Posterior vena cava (tissue), 2 donors: Measurements from ENCODE around the gene TOMM40. TPM values are rescaled to one million over a fixed set of nuclear protein-coding genes. Genes with fewer than 3 reads are reported as not detected.
"Not testable (repeated sequence)": the region's sequence is repeated elsewhere in the genome, so short reads cannot be mapped to it uniquely, and the experiment has no call there.

Experiments used
- DNase-seq: peaks from one replicate; pipeline ENCODE4 v3.0.0-alpha.2; 2020; ENCODE audit warnings: low spot score
- intact Hi-C, 2 donors: fragments of 100-400 bp; cut with DNase I; formaldehyde crosslinking; loops; one replicate each; pipeline versions ENCODE4 v1.14.1 to v1.14.2; 2022 to 2023
- total RNA-seq, 2 donors: library from RNA; stranded (reverse); fragmentation: NEBNext Ultra II Directional; extraction: Animal tissue kit (Norgen Biotek cat#: 25700); gene quantifications; one replicate each; pipeline ENCODE4 v1.2.1, GENCODE V29; 2021
- donor health status: DM: yes; HTN: yes; CAD: no.
- donor health status: DM: yes; HTN: yes; CAD: no.

The TOMM40 gene
- total RNA-seq, 2 donors from 2014 or later, result 27.8 to 29.9 TPM

GRCh38 chr19:44866664-44867063 lies 24.4 kb upstream of the TOMM40 start:
- intact Hi-C loops, result no loop called here
- DNase-seq, result no peak

GRCh38 chr19:44867578-44867977 lies 23.5 kb upstream of the TOMM40 start:
- no peak for DNase-seq
- intact Hi-C loops, result no loop called here

DNA sequence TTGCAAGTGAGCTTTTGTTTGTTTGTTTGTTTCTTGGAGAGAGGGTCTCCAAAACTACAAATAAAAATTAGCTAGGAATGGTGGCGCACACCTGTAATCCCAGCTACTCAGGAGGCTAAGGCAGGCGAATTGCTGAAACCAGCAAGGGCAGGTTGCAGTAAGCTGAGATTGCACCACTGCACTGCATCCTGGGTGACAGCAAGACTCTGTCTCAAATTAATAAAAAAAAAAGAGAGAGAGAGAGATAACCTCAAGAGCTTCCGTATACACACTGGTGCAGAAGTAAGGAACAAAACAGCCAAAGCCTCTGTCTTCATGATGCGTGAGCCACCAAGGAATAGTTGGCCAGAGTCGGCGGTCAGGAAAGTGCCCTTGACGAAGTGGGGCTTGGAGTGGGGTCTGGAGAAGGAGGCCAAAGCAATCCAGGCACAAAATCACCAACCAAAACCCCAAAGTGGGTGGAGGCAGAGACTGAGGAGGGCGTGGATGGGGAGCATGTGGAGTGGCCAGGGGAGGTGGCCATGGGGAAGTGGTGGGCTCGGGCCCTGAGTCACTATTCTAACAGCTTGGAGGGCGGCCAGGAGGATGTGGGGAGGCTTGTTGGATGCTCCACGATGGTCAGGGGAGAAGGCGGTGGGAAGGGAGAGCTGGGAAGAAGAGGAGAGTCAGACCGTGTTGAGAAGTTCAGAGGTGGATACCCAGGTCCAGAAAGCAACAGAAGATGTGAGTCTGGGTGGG lies 21.2 kb upstream of the TOMM40 start:
- intact Hi-C loops, result no loop called here
- DNase-seq, result peak; percentile 89

DNA sequence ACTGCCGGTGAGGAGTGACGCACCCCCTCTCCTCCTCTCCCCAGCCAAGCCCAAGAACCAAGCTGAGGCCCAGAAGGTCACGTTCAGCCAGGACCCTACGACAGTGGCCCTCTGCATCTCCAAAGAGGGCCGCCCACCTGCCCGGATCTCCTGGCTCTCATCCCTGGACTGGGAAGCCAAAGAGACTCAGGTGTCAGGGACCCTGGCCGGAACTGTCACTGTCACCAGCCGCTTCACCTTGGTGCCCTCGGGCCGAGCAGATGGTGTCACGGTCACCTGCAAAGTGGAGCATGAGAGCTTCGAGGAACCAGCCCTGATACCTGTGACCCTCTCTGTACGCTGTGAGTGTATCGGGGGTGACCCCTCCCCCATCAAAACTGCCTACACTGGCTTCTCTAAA lies 19.2 kb upstream of the TOMM40 start:
- intact Hi-C loops, result no loop called here
- DNase-seq, result no peak

GRCh38 chr19:44872661-44873060 lies 18.4 kb upstream of the TOMM40 start:
- intact Hi-C loops, result no loop called here
- DNase-seq, result no peak

- no peak for DNase-seq
- intact Hi-C loops, result no loop called here
These were observed 16.7 kb upstream of the TOMM40 start for GRCh38 chr19:44874317-44874716.

DNA sequence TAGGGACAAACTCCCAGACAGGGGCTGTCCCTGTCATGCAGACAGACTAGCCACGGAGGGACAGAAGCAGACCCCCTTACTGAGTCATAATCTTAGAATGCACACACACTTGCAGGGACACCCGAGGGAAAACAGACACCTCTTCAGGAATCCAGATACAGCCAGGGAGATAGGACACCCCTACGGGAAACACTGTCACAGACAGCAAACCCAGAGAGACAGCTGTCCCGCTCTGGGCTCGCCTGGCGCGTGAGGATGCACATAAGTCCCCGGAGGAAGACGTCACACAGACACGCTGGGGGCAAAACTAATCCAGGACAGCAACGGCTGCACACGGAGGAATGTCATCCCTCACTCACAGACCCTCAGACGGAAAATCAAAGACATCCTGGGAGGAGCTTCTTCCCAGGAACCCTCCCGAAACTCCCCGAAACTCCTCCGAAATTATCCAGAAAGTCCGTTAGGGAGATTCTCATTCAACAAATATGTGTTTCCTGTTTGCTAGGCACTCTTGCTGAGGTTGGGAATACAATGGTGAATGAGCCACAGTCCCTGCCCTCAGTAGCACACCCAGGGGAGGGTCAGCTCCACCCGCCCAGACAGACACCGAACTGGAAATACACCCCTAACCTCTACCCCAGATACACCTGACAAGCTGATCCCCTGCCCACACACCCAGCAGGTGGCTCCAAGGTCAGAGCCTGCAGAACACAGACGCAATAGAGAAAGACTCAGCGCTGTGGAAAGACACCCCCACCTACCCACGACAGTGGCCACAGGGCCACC lies 15.2 kb upstream of the TOMM40 start:
- intact Hi-C loops, result no loop called here
- DNase-seq, result no peak

DNA sequence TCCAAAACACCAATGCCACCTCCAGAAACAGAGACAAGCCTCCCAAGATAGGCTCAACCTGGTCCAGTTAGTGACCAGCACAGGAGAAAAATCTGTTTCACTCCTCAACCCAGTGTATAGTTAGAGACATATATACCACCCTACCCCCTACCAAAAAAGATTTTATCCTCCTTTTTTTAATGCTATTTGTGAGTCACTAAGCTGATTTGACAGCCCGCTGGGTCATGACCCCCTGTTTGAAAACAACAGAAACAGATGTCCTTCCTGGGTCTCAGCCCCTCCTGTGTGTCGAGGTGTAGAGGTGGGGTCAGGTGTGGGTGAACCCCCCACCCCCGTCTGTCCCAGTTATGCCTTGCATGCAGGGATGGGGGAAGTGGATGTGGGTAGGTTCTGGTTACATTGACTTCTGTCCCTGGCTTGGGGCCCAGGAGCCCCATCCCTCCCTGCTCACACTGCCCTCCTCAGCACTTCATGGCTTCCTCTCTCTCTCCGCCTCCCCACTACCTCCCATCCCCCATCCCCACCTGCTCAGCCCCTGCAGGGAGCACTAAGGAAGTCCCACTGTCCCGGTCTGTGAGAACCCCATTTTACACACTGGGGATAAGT lies 14.0 kb upstream of the TOMM40 start:
- intact Hi-C loops, result no loop called here
- no peak for DNase-seq

DNA sequence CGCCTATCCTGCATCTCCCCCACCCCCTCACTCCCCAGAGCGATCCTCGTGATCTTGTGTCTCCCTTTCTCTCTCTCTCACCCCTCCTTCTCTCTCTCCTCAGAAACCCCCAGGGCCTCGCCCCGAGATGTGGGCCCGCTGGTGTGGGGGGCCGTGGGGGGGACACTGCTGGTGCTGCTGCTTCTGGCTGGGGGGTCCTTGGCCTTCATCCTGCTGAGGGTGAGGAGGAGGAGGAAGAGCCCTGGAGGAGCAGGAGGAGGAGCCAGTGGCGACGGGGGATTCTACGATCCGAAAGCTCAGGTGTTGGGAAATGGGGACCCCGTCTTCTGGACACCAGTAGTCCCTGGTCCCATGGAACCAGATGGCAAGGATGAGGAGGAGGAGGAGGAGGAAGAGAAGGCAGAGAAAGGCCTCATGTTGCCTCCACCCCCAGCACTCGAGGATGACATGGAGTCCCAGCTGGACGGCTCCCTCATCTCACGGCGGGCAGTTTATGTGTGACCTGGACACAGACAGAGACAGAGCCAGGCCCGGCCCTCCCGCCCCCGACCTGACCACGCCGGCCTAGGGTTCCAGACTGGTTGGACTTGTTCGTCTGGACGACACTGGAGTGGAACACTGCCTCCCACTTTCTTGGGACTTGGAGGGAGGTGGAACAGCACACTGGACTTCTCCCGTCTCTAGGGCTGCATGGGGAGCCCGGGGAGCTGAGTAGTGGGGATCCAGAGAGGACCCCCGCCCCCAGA lies 12.8 kb upstream of the TOMM40 start:
- intact Hi-C loops, result no loop called here
- DNase-seq, result no peak

- no peak for DNase-seq
- intact Hi-C loops, result no loop called here
These were observed 11.6 kb upstream of the TOMM40 start for GRCh38 chr19:44879309-44880065.

GRCh38 chr19:44882063-44882462 lies 9.0 kb upstream of the TOMM40 start:
- DNase-seq, result no peak
- intact Hi-C loops, result no loop called here

GRCh38 chr19:44882619-44883397 lies 8.2 kb upstream of the TOMM40 start:
- DNase-seq, intact Hi-C loops: not testable (repeated sequence)

DNA sequence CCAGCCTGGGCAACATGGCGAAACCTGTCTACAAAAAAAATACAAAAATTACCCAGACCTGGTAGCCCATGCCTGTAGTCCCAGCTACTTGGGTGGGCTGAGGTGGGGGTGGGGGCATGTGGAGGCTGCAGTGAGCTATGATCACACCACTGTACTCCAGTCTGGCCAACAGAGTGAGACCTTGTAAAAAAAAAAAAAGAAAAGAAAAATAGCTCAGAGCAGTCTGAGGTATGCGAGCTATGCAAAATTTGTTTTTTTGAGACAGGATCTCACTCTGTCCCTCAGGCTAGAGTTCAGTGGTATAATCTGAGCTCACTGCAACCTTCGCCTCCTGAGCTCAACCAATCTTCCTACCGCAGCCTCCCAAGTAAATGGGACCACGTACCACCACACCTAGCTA lies 7.1 kb upstream of the TOMM40 start:
- no peak for DNase-seq
- intact Hi-C loops, result no loop called here

GRCh38 chr19:44884566-44884965 lies 6.5 kb upstream of the TOMM40 start:
- no peak for DNase-seq
- intact Hi-C loops, result no loop called here

DNA sequence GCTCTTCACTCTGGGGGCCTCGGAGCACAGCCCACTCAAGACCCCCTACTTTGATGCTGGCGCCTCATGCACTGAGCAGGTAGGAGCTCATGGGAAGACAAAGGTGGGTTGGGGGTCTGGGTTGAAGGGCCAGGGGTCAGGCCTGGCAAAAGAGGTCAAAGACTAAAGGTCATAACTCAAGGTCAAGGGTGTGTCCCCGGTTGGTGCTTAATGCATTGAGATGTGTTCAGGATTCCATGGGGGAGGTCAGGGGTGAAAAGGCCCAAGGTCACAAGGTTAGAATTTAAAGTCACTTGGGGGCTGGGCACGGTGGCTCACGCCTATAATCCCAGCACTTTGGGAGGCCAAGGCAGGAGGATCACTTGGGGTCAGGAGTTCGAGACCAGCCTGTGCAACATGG lies 4.9 kb upstream of the TOMM40 start:
- DNase-seq, result no peak
- intact Hi-C loops, result no loop called here

GRCh38 chr19:44887648-44888047 lies 3.4 kb upstream of the TOMM40 start:
- no peak for DNase-seq
- intact Hi-C loops, result no loop called here

GRCh38 chr19:44888335-44888734 lies 2.7 kb upstream of the TOMM40 start:
- intact Hi-C loops, DNase-seq: not testable (repeated sequence)

DNA sequence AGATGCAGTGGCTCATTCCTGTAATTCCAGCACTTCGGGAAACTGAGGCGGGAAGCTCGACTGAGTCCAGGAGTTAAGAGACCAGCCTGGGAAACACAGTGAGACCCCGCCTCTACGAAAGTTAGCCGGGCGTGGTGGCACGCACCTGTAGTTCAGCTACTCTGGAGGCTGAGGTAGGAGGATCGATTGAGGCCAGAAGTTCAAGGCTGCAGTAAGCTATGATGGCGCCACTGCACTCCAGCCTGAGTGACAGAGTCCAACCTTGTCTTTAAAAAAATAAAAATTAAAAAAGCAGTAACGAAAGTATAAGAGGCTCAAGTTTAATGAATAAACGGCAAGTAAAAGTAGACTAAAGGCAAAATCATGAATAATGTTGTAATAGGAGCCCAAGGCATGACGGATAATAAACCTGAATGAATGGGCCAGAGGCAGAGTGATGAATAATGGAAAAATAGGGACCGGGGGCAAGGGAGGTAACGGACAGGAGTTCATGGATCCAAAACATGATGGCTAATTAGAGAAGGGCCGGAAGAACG lies 1.2 kb upstream of the TOMM40 start:
- intact Hi-C loops, result loop anchor here in 1 of 2 donors (5.0 kb wide), 1 partner anchor 43 kb away; the partner anchor contains the start of gene NECTIN2
- DNase-seq, result no peak
